ENCODE data around the gene PHAF1.

Gene PHAF1

GRCh38 chr16:67109407-67110135 is at the start of gene PHAF1:
Gene PHAF1, plus strand, starts transcription at chr16:67109941. Its CDS starts 235 bp downstream, at chr16:67110176.
- TF ChIP-seq GATA1 (IDR thresholded peaks at IDR 0.05; ENCODE audit: low read depth, low read length) = no peak
- peak; percentile 77 for TF ChIP-seq POLR2A (IDR thresholded peaks at IDR 0.05; ENCODE audit: low read length)
- DNase-seq = peak; percentile 93 to 97

- no peak for TF ChIP-seq POLR2A (IDR thresholded peaks at IDR 0.05; ENCODE audit: low read length)
- no peak for TF ChIP-seq GATA1 (IDR thresholded peaks at IDR 0.05; ENCODE audit: low read depth, low read length)
- DNase-seq = no peak
Observed at GRCh38 chr16:67063008-67063407, 46.7 kb upstream of the PHAF1 start.

- TF ChIP-seq POLR2A (IDR thresholded peaks at IDR 0.05; ENCODE audit: low read length) (no peak), GATA1 (IDR thresholded peaks at IDR 0.05; ENCODE audit: low read depth, low read length) (no peak)
- DNase-seq = no peak
Observed at GRCh38 chr16:67068212-67068753, 41.5 kb upstream of the PHAF1 start.

- no peak for TF ChIP-seq GATA1 (IDR thresholded peaks at IDR 0.05; ENCODE audit: low read depth, low read length)
- no peak for TF ChIP-seq POLR2A (IDR thresholded peaks at IDR 0.05; ENCODE audit: low read length)
- no peak for DNase-seq
Observed at GRCh38 chr16:67071476-67072048, 38.2 kb upstream of the PHAF1 start.

GRCh38 chr16:67075331-67075730 is 34.4 kb upstream of the PHAF1 start:
- no peak for DNase-seq
- TF ChIP-seq GATA1 (IDR thresholded peaks at IDR 0.05; ENCODE audit: low read depth, low read length) = no peak
- no peak for TF ChIP-seq POLR2A (IDR thresholded peaks at IDR 0.05; ENCODE audit: low read length)

- TF ChIP-seq GATA1 (IDR thresholded peaks at IDR 0.05; ENCODE audit: low read depth, low read length) (no peak), POLR2A (IDR thresholded peaks at IDR 0.05; ENCODE audit: low read length) (no peak)
- no peak for DNase-seq
Observed at GRCh38 chr16:67077871-67078270, 31.9 kb upstream of the PHAF1 start.

GRCh38 chr16:67082100-67082499 is 27.6 kb upstream of the PHAF1 start:
- TF ChIP-seq GATA1 (IDR thresholded peaks at IDR 0.05; ENCODE audit: low read depth, low read length) (no peak), POLR2A (IDR thresholded peaks at IDR 0.05; ENCODE audit: low read length) (no peak)
- no peak for DNase-seq

- no peak for TF ChIP-seq POLR2A (IDR thresholded peaks at IDR 0.05; ENCODE audit: low read length)
- no peak for TF ChIP-seq GATA1 (IDR thresholded peaks at IDR 0.05; ENCODE audit: low read depth, low read length)
- DNase-seq = no peak
Observed at GRCh38 chr16:67082891-67083290, 26.9 kb upstream of the PHAF1 start.

GRCh38 chr16:67084345-67085028 is 25.3 kb upstream of the PHAF1 start:
- no peak for DNase-seq
- TF ChIP-seq GATA1 (IDR thresholded peaks at IDR 0.05; ENCODE audit: low read depth, low read length) (no peak), POLR2A (IDR thresholded peaks at IDR 0.05; ENCODE audit: low read length) (no peak)

- DNase-seq = no peak
- TF ChIP-seq POLR2A (IDR thresholded peaks at IDR 0.05; ENCODE audit: low read length) (no peak), GATA1 (IDR thresholded peaks at IDR 0.05; ENCODE audit: low read depth, low read length) (no peak)
Observed at GRCh38 chr16:67086822-67087221, 22.9 kb upstream of the PHAF1 start.

- TF ChIP-seq GATA1 (IDR thresholded peaks at IDR 0.05; ENCODE audit: low read depth, low read length) (no peak), POLR2A (IDR thresholded peaks at IDR 0.05; ENCODE audit: low read length) (no peak)
- no peak for DNase-seq
Observed at GRCh38 chr16:67087291-67087690, 22.4 kb upstream of the PHAF1 start.

GRCh38 chr16:67087803-67088202 is 21.9 kb upstream of the PHAF1 start:
- TF ChIP-seq GATA1 (IDR thresholded peaks at IDR 0.05; ENCODE audit: low read depth, low read length) (no peak), POLR2A (IDR thresholded peaks at IDR 0.05; ENCODE audit: low read length) (no peak)
- no peak for DNase-seq

GRCh38 chr16:67088551-67088950 is 21.2 kb upstream of the PHAF1 start:
- DNase-seq = no peak

GRCh38 chr16:67089101-67089500 is 20.6 kb upstream of the PHAF1 start:
- TF ChIP-seq POLR2A (IDR thresholded peaks at IDR 0.05; ENCODE audit: low read length) (no peak), GATA1 (IDR thresholded peaks at IDR 0.05; ENCODE audit: low read depth, low read length) (no peak)
- no peak for DNase-seq

More at GRCh38 chr16:67088551-67088950, 21.2 kb upstream of the PHAF1 start:
- no peak for TF ChIP-seq GATA1 (IDR thresholded peaks at IDR 0.05; ENCODE audit: low read depth, low read length)
- no peak for TF ChIP-seq POLR2A (IDR thresholded peaks at IDR 0.05; ENCODE audit: low read length)
